HG02759 (cell line): Measurements from ENCODE around the gene DDHD1.
"Not testable (repeated sequence)": the region's sequence is repeated elsewhere in the genome, so short reads cannot be mapped to it uniquely, and the experiment has no call there.

Experiments
- ATAC-seq: cut with Tn5 transposase; IDR thresholded peaks from one replicate; pipeline ENCODE4 v1.9.1; 2021; ENCODE audit warnings: mild to moderate bottlenecking, moderate library complexity; ENCODE audit not compliant: unreplicated experiment

The DDHD1 gene

GRCh38 chr14:53152887-53153701 lies at the start of gene DDHD1:
TSS of gene DDHD1 (minus strand) at chr14:53153323. CDS start at chr14:53153098, 225 bp downstream.
- peak; percentile 81 for ATAC-seq

- ATAC-seq, result no peak
Measured at GRCh38 chr14:53195949-53196348, 42.8 kb upstream of the DDHD1 start.

- no peak for ATAC-seq
Measured at GRCh38 chr14:53193193-53193592, 40.1 kb upstream of the DDHD1 start.

GRCh38 chr14:53192052-53192760 lies 39.1 kb upstream of the DDHD1 start:
- ATAC-seq, result no peak

- ATAC-seq, result no peak
Measured at GRCh38 chr14:53190938-53191337, 37.8 kb upstream of the DDHD1 start.

- no peak for ATAC-seq
Measured at GRCh38 chr14:53187921-53188463, 34.9 kb upstream of the DDHD1 start.

GRCh38 chr14:53186532-53186931 lies 33.4 kb upstream of the DDHD1 start:
- no peak for ATAC-seq

- ATAC-seq, result no peak
Measured at GRCh38 chr14:53183611-53184010, 30.5 kb upstream of the DDHD1 start.

GRCh38 chr14:53183056-53183455 lies 29.9 kb upstream of the DDHD1 start:
- no peak for ATAC-seq

- not testable (repeated sequence) for ATAC-seq
Measured at GRCh38 chr14:53181463-53182081, 28.4 kb upstream of the DDHD1 start.

GRCh38 chr14:53180272-53181221 lies 27.4 kb upstream of the DDHD1 start:
- no peak for ATAC-seq

GRCh38 chr14:53179486-53180005 lies 26.4 kb upstream of the DDHD1 start:
- ATAC-seq, result not testable (repeated sequence)

GRCh38 chr14:53175375-53175774 lies 22.3 kb upstream of the DDHD1 start:
- no peak for ATAC-seq

- ATAC-seq, result no peak
Measured at GRCh38 chr14:53174918-53175317, 21.8 kb upstream of the DDHD1 start.

GRCh38 chr14:53168786-53169185 lies 15.7 kb upstream of the DDHD1 start:
- no peak for ATAC-seq

GRCh38 chr14:53167602-53168328 lies 14.6 kb upstream of the DDHD1 start:
- ATAC-seq, result no peak

- ATAC-seq, result no peak
Measured at GRCh38 chr14:53161758-53162435, 8.8 kb upstream of the DDHD1 start.

GRCh38 chr14:53156238-53156637 lies 3.1 kb upstream of the DDHD1 start:
- no peak for ATAC-seq

- no peak for ATAC-seq
Measured at GRCh38 chr14:53153702-53154112, 584 bp upstream of the DDHD1 start.
